Astrocyte of the cerebellum (primary cell): ENCODE results near the gene NR2C2.

Experiments
- DNase-seq: peaks from one replicate; pipeline ENCODE4 v3.0.0-alpha.2; 2011; ENCODE audit warnings: low read depth
- H3K4me3 ChIP-seq: 2 replicates; pipeline ENCODE4 v1.5.1; 2011; ENCODE audit warnings: mild to moderate bottlenecking, low read depth, low read length, moderate library complexity
- CTCF ChIP-seq: IDR thresholded peaks from 2 replicates; pipeline ENCODE4 v1.5.1; 2012; ENCODE audit warnings: low read length, low read depth, moderate library complexity, mild to moderate bottlenecking; ENCODE audit errors: missing control alignments
- in situ Hi-C: cut with HindIII; loops from 2 replicates; pipeline ENCODE4 v1.10.0; 2017; ENCODE audit warnings: low sequenced_read_pairs

The NR2C2 gene

DNA sequence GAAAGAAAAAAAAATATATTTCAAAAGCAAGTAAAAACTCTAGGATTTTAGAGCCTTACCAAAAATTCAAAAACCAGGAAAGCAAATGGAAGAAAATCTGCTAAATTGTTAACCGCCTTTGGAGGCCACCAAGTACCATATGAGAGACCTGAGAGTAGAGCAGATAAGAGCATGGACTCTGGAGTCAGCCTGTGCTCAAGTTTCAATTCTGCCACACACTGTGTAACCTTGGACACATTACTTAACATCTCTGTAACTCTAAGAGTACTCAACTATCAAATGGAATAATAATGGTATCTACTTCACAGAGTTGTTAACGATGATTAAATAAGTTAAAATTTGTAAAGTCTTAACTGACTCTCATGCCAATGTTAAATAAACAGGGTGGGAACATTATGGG is 138.9 kb downstream of the NR2C2 start:
- in situ Hi-C loops: no loop called here
- no peak for DNase-seq
- H3K4me3 ChIP-seq: no peak overlapping the region
- no peak for TF ChIP-seq CTCF

GRCh38 chr3:15086699-15087098 is 139.3 kb downstream of the NR2C2 start:
- TF ChIP-seq CTCF: no peak
- no peak for DNase-seq
- in situ Hi-C loops: no loop called here
- no peak overlapping the region for H3K4me3 ChIP-seq

DNA sequence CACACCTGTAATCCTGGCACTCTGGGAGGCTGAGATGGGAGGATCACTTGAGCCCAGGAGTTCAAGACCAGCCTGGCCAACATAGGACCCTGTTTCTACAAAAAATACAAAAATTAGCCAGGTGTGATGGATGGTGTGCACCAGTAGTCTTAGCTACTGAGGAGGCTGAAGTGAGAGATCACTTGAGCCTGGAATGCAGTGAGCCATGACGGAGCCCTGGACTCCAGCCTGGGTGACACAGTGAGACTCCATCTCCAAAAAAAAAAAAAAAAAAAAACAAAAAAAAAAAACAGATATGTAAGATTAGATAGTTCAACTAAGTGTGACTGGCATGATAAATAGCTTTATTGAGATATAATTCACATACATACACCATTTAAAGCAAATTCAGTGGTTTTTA is 141.8 kb downstream of the NR2C2 start:
- TF ChIP-seq CTCF: no peak
- no peak for DNase-seq
- in situ Hi-C loops: no loop called here
- H3K4me3 ChIP-seq: no peak overlapping the region

DNA sequence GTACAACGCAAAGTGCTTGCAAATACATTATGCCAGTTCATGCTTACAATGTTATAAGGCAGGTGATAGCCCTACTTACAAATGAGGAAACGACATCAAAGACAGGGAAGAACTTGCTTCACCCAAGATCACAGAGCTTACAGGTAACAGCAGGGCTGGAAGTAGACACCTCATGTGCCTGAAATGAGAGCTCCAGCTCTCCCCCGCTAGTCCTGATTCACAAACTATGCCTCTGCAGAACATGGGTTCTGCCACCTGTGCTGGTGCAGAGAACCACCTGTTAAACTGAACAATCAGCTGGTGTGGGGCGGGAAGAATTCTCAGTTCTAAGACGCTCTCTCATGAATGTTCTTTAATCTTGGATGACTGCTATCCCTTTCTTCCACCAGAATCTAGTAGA is 144.2 kb downstream of the NR2C2 start:
- TF ChIP-seq CTCF: no peak
- in situ Hi-C loops: no loop called here
- no peak for DNase-seq

GRCh38 chr3:15092686-15093085 is 145.3 kb downstream of the NR2C2 start:
- in situ Hi-C loops: no loop called here
- no peak for TF ChIP-seq CTCF

More for the DNA sequence above, 144.2 kb downstream of the NR2C2 start:
- H3K4me3 ChIP-seq: no peak overlapping the region

GRCh38 chr3:15094187-15094875 is 146.9 kb downstream of the NR2C2 start:
- no peak overlapping the region for H3K4me3 ChIP-seq
- no peak for TF ChIP-seq CTCF
- no peak for DNase-seq
- in situ Hi-C loops: no loop called here

More at GRCh38 chr3:15092686-15093085, 145.3 kb downstream of the NR2C2 start:
- H3K4me3 ChIP-seq: no peak overlapping the region
- DNase-seq: no peak
